Transverse colon (tissue), 3 donors: Measurements from ENCODE around the gene XYLT1.

ENCODE experiments used
- CTCF ChIP-seq, 5 experiments: fragments of 200-600 bp in 3 of 5; fragments of 450-650 bp in 2 of 5; sonication (generic) in 3 of 5; IDR thresholded peaks; 1 replicate in 2 of 5; 2 replicates in 3 of 5; pipeline ENCODE4 v1.5.1; 2016 to 2017; ENCODE audit warnings: antibody characterized with exemption in 5 of 5, inconsistent platforms in 3 of 5, mild to moderate bottlenecking in 2 of 5, moderate library complexity in 1 of 5
- POLR2A ChIP-seq: fragments of 450-650 bp; IDR thresholded peaks from one replicate; pipeline ENCODE4 v1.6.1; 2016; ENCODE audit warnings: antibody characterized with exemption, mild to moderate bottlenecking, moderate library complexity

DNA sequence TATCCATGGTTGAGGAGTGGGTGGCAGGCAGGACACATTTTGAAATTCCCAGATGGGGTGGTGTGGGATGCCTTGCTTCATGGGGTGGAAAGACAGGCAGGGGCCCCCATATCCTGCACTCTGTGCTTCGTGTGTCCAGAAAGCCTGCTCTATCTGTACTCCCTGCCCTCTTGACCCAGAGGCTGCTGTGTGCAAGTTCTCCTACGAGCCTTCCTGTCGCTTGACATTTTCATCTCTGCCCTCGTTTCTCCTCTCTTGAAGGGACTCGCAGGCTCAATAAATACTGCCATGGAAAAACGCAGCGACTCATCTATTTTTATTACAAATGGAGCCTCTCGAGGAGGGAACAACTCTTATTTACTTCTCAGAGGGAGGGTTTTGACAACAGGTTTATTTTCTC is 254.8 kb downstream of the XYLT1 start:
- TF ChIP-seq POLR2A (no peak), CTCF (IDR thresholded peaks at IDR 0.05) (no peak)
